ENCODE results near the gene CYP2E1. TPM values are rescaled to one million over a fixed set of nuclear protein-coding genes. Genes with fewer than 3 reads are reported as not detected.
"Not testable (repeated sequence)": the region's sequence is repeated elsewhere in the genome, so short reads cannot be mapped to it uniquely, and the experiment has no call there.

CYP2E1 gene
- total RNA-seq, 1 experiment from 2014 or later, result 0.37 TPM

- not testable (repeated sequence) for DNase-seq (ENCODE audit: low read depth in 1 of 2, low spot score in 2 of 2); H3K36me3 ChIP-seq; H3K4me1 ChIP-seq (replicated peaks); H3K27ac ChIP-seq; H3K27me3 ChIP-seq (replicated peaks); H3K4me3 ChIP-seq; H3K9me3 ChIP-seq (replicated peaks)
Measured at GRCh38 chr10:133569801-133570200, 42.6 kb downstream of the CYP2E1 start.

DNA sequence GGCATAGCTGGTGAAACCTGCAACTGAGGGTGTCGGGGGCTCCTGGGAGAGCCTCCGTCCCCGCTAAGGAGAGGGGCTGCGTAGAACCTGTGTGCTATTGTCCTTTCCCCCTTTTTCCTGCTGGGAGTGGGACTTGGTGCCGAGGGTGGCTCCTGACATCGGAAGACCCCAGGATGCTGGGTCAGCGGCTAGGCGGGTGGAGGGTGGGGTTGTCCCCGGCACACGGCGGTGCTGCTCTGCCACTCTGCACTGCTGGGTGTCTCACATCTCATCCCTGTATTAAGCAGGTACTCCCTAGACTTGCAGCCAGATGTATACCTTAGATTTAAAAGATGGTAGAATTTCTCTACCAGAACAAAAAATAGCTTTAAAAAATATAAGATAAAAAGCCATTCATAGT is 44.9 kb downstream of the CYP2E1 start:
- not testable (repeated sequence) for H3K4me3 ChIP-seq; H3K4me1 ChIP-seq (replicated peaks); DNase-seq (ENCODE audit: low read depth in 1 of 2, low spot score in 2 of 2); H3K36me3 ChIP-seq; H3K27me3 ChIP-seq (replicated peaks); H3K9me3 ChIP-seq (replicated peaks); H3K27ac ChIP-seq

GRCh38 chr10:133573460-133573859 is 46.3 kb downstream of the CYP2E1 start:
- not testable (repeated sequence) for H3K9me3 ChIP-seq (replicated peaks); H3K4me1 ChIP-seq (replicated peaks); H3K4me3 ChIP-seq; DNase-seq (ENCODE audit: low read depth in 1 of 2, low spot score in 2 of 2); H3K36me3 ChIP-seq; H3K27ac ChIP-seq; H3K27me3 ChIP-seq (replicated peaks)

DNA sequence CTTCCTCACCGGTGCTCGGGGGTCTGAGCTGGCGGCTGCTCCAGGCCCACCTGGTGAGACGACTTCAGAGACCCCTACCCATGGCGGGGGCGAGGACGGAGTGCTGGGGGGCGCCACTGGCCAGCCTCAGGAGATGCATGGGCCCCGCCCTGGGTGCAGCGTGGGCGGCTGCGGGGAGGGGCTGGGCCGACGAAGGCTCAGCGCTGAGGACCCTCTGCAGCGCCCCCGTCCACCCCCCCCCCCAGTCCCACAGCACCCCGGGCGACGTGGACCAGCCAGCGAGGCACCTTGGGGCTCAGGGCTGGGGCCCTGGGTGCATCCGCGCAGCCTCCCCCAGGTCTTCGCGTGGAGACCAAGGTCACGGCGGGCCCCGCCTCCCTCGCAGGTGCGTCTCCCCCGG is 49.9 kb downstream of the CYP2E1 start:
- not testable (repeated sequence) for H3K9me3 ChIP-seq (replicated peaks); DNase-seq (ENCODE audit: low read depth in 1 of 2, low spot score in 2 of 2); H3K4me3 ChIP-seq; H3K27me3 ChIP-seq (replicated peaks); H3K36me3 ChIP-seq; H3K27ac ChIP-seq; H3K4me1 ChIP-seq (replicated peaks)

Other genes with a start within 250 kb of the CYP2E1 start
- 49.7 and 74.3 TPM in 2 replicates for gene TUBGCP2, start 218.5 kb upstream of the CYP2E1 start, total RNA-seq (2014; rRNA removed; shearing (Covaris generic))
- gene ZNF511, start 218.4 kb upstream of the CYP2E1 start, total RNA-seq (2014; rRNA removed; shearing (Covaris generic)), result 22.7 and 37.9 TPM in 2 replicates
- not detected in 2 replicates for gene CALY, start 190.5 kb upstream of the CYP2E1 start, total RNA-seq (2014; rRNA removed; shearing (Covaris generic))
- not detected in 2 replicates for gene PRAP1, start 180.0 kb upstream of the CYP2E1 start, total RNA-seq (2014; rRNA removed; shearing (Covaris generic))
- gene FUOM, start 169.3 kb upstream of the CYP2E1 start, total RNA-seq (2014; rRNA removed; shearing (Covaris generic)), result 2.5 and 6.2 TPM in 2 replicates
- 106 and 145 TPM in 2 replicates for gene ECHS1, start 154.0 kb upstream of the CYP2E1 start, total RNA-seq (2014; rRNA removed; shearing (Covaris generic))
- gene PAOX, start 148.1 kb upstream of the CYP2E1 start, total RNA-seq (2014; rRNA removed; shearing (Covaris generic)), result 8.7 and 9.9 TPM in 2 replicates
- 36.8 and 50.5 TPM in 2 replicates for gene MTG1, start 133.2 kb upstream of the CYP2E1 start, total RNA-seq (2014; rRNA removed; shearing (Covaris generic))
- not detected in 2 replicates for gene SPRN, start 102.7 kb upstream of the CYP2E1 start, total RNA-seq (2014; rRNA removed; shearing (Covaris generic))
- 0.09 and 0.18 TPM in 2 replicates for gene SCART1, start 73.4 kb upstream of the CYP2E1 start, total RNA-seq (2014; rRNA removed; shearing (Covaris generic))
- not detected in 2 replicates for gene SYCE1, start 38.2 kb downstream of the CYP2E1 start, total RNA-seq (2014; rRNA removed; shearing (Covaris generic))
- gene FRG2B, start 99.4 kb downstream of the CYP2E1 start, total RNA-seq (2014; rRNA removed; shearing (Covaris generic)), result not detected in 2 replicates

All from SJSA1 (cell line).